Measurements from ENCODE around the gene COL6A2. TPM values are rescaled to one million over a fixed set of nuclear protein-coding genes. Genes with fewer than 3 reads are reported as not detected.

The COL6A2 gene
- total RNA-seq, 1 donor from 2014 or later: 12.6 TPM

DNA sequence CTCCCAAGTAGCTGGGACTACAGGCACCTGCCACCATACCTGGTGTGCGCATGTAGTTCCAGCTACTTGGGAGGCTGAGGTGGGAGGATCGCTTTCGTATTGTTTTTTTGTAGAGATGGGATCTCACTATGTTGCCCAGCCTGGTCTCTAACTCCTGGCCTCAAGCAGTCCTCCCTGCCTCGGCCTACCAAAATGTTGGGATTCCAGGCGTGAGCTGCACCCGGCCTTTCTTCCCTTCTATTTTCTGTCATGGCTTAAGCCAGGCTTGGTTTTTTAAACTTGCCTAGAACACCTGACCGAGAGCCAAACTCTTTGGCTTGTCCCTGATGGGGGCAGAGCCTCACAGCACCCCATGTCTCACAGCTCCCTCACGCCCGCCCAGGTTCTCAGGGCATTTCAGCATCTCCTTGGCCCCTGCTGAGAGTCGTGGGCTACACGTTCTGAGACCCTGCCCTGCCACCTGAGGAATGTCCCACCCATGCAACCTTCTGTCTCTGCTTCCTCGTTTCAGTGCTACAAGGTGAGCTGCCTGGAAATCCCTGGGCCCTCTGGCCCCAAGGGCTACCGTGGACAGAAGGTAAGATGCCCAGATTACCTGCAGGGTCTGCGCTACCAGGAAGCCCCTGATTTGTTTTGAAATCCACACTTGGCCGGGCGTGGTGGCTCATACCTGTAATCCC is 15.7 kb downstream of the COL6A2 start:
- Histone ChIP-seq H3K27me3 (ENCODE audit: control insufficient read depth, insufficient read depth, low read length) (no peaks in the 10 kb centered on the region), H3K36me3 (ENCODE audit: control insufficient read depth, insufficient read depth, low read length) (no peaks in the 10 kb centered on the region), H3K4me3 (ENCODE audit: low read depth, low read length) (no peak overlapping the region)
- DNase-seq (ENCODE audit: low read depth) (no peak), FAIRE-seq (no peak)
- TF ChIP-seq, protein P1, sequence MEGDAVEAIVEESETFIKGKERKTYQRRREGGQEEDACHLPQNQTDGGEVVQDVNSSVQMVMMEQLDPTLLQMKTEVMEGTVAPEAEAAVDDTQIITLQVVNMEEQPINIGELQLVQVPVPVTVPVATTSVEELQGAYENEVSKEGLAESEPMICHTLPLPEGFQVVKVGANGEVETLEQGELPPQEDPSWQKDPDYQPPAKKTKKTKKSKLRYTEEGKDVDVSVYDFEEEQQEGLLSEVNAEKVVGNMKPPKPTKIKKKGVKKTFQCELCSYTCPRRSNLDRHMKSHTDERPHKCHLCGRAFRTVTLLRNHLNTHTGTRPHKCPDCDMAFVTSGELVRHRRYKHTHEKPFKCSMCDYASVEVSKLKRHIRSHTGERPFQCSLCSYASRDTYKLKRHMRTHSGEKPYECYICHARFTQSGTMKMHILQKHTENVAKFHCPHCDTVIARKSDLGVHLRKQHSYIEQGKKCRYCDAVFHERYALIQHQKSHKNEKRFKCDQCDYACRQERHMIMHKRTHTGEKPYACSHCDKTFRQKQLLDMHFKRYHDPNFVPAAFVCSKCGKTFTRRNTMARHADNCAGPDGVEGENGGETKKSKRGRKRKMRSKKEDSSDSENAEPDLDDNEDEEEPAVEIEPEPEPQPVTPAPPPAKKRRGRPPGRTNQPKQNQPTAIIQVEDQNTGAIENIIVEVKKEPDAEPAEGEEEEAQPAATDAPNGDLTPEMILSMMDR (IDR thresholded peaks at IDR 0.05; ENCODE audit: insufficient read depth, low read length, severe bottlenecking): no peak

DNA sequence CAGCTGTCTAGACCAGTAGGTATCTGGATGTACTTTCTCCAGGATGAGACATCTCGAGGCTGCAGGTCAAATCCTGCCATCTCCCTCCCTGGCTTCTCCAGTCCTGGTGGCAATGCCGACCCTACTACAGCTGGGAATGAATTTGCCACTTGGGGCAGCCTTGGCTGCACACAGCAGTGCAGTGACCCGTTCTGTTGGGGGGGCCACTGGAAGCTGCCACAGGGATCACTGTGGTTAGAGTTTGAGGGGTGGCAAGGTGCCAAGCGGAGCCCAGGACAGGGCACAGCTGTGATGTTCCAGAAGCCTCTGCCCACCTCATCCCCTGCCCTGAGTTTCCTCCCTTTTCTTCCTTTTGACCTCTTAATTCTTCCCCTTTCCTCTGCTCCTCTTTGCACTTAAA is 17.1 kb downstream of the COL6A2 start:
- H3K36me3 ChIP-seq (ENCODE audit: control insufficient read depth, insufficient read depth, low read length): no peaks in the 10 kb centered on the region
- no peaks in the 10 kb centered on the region for H3K27me3 ChIP-seq (ENCODE audit: control insufficient read depth, insufficient read depth, low read length)
- FAIRE-seq: no peak
- DNase-seq (ENCODE audit: low read depth): no peak
- TF ChIP-seq, protein P1 (IDR thresholded peaks at IDR 0.05; ENCODE audit: insufficient read depth, low read length, severe bottlenecking): no peak
- no peak overlapping the region for H3K4me3 ChIP-seq (ENCODE audit: low read depth, low read length)

DNA sequence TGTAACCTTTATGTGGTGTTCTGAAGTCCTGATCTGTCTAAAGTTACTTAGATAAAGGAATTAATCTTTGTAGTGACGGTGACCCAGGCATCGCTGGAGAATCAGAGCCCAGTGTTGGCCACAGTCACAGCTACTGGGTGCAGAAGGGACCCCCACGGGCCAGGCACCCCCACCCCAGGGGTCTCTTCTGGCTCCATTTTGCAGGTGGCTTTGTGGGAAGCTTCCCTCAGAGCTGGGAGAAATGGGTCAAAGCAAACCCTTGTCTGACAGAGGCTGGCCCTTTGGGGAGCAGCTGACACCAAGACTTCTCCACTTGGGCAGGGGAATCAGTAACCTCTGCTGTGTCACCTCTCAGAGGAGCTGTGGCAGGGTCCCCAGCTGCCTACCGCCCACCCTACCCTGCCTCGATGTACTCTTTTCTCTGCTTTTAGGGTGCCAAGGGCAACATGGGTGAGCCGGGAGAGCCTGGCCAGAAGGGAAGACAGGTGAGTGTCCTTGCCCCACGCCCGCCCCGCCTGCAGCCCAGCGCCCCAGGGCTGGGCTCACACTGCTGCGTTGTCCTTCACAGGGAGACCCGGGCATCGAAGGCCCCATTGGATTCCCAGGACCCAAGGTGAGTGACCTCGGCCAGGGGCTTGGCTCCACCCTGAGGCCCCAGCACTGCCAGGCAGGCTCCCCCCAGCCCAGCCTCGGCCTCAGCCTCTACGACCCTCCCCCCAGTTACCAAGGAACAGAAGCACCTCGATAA is 17.7 kb downstream of the COL6A2 start:
- FAIRE-seq: no peak
- TF ChIP-seq, protein P1 (IDR thresholded peaks at IDR 0.05; ENCODE audit: insufficient read depth, low read length, severe bottlenecking): no peak
- Histone ChIP-seq H3K4me3 (ENCODE audit: low read depth, low read length) (no peak overlapping the region), H3K27me3 (ENCODE audit: control insufficient read depth, insufficient read depth, low read length) (no peaks in the 10 kb centered on the region), H3K36me3 (ENCODE audit: control insufficient read depth, insufficient read depth, low read length) (no peaks in the 10 kb centered on the region)
- no peak for DNase-seq (ENCODE audit: low read depth)

DNA sequence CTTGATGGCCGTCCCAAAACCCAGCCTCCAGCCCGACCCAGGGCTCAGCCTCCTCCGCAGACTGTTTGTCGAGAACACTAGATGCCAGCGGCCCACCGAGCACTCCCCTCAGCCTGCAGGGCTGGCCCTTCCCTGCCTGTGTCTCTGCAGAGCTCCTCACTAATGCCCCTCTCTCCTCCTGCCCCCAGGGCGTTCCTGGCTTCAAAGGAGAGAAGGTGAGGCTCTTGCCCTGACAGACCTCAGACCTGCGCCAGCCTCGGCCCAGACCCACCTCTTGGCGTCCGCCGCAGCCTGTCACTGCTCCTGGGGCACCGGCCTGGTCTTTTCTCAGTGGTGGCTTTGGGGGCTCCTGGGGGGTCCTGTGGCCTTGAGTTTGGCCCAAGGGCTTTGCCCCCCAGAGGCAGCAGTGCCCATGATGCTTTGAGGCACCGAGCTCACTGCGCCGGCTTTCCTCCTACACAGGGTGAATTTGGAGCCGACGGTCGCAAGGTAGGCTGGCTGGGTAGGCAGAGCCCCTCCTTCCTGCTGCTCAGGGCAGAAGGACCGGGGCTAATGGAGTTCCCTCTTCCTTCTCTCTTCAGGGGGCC is 18.4 kb downstream of the COL6A2 start:
- TF ChIP-seq, protein P1 (IDR thresholded peaks at IDR 0.05; ENCODE audit: insufficient read depth, low read length, severe bottlenecking): no peak
- Histone ChIP-seq H3K36me3 (ENCODE audit: control insufficient read depth, insufficient read depth, low read length) (no peaks in the 10 kb centered on the region), H3K27me3 (ENCODE audit: control insufficient read depth, insufficient read depth, low read length) (no peaks in the 10 kb centered on the region), H3K4me3 (ENCODE audit: low read depth, low read length) (no peak overlapping the region)
- FAIRE-seq: no peak
- no peak for DNase-seq (ENCODE audit: low read depth)

DNA sequence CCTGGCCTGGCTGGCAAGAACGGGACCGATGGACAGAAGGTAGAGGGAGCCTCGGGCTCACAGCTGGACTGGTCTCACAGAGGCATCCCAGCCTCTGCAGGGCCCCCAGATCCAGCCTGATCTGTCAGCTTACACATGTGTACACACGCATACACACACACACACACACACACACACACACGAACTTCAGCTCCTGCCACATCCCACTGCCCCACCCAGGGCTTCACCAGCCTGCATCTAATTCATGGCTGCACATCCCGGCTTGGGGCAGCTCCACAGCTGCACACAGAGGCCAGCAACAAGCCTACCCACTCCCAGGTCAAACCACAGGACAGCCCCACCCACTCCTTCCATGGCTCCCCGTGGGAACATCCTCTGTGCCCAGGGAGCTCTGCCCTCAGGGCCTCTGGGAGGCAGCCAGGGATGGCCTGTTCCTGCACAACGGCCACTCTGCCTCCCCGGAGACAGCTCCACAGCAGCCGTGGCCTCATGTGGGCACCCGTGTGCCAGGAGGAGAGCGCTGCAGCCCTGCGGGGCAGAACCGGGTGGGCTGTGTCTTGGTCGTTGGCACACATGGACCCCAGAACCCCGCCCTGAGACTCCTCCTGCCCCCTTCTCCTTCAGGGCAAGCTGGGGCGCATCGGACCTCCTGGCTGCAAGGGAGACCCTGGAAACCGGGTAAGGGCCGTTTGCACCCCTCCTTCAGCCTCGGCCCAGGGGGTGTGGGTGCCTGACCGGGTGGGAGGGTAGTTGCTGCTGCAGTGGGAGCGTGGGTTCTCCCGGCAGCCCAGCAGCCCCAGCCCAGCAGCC is 19.1 kb downstream of the COL6A2 start:
- FAIRE-seq (no peak), DNase-seq (ENCODE audit: low read depth) (no peak)
- H3K36me3 ChIP-seq (ENCODE audit: control insufficient read depth, insufficient read depth, low read length): no peaks in the 10 kb centered on the region
- H3K27me3 ChIP-seq (ENCODE audit: control insufficient read depth, insufficient read depth, low read length): no peaks in the 10 kb centered on the region
- no peak overlapping the region for H3K4me3 ChIP-seq (ENCODE audit: low read depth, low read length)
- TF ChIP-seq, protein P1 (IDR thresholded peaks at IDR 0.05; ENCODE audit: insufficient read depth, low read length, severe bottlenecking): no peak
